Measurements from ENCODE around the gene DYSF.

DYSF gene

DNA sequence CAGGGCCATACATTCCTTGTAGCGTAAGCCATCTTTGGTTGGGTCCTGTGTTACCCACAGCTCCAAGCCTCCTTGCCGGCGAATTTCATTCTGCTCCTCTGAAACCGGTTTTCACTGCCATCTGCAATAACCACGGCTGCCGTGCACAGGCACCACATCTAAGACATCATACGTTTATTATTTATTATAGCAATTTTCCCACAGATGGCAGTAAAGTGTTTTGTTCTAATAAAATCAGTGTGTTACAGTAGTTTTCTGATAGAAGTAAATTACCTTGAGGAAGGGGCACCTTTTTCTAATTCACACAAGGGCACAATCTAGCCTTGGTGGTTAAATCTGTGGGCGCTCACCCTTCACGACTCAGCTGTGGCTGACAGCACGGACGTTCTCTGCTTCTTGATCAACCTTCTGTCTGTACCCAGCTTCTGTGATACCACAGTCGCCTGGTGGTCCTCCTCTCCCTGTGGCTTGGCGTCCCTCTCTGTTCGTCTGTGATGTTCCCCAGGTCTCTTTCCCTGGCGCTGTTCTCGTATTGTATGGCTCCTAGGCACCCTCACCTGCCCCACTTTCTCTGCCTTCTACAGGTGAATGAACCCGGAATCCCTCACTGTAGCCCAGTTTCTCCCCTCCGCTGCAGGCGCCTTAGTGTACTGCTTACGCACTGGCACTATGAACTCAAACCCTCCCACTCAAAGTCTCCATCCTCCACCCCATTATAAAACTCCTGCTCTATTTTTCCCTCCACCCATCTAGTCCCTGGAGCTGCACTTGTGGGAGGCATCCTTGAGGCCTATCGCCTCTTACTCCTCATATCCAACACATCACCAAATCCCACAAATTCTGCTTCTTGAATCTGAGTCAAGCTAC lies 236.8 kb downstream of the DYSF start:
- H3K36me3 ChIP-seq (replicated peaks; ENCODE audit: low read depth, low read length): no peaks in the 10 kb centered on the region
- H3K27ac ChIP-seq (ENCODE audit: low read length): no peak overlapping the region
- no peaks in the 10 kb centered on the region for H3K9me3 ChIP-seq (ENCODE audit: insufficient read depth, low read length)
- TF ChIP-seq, protein P1, sequence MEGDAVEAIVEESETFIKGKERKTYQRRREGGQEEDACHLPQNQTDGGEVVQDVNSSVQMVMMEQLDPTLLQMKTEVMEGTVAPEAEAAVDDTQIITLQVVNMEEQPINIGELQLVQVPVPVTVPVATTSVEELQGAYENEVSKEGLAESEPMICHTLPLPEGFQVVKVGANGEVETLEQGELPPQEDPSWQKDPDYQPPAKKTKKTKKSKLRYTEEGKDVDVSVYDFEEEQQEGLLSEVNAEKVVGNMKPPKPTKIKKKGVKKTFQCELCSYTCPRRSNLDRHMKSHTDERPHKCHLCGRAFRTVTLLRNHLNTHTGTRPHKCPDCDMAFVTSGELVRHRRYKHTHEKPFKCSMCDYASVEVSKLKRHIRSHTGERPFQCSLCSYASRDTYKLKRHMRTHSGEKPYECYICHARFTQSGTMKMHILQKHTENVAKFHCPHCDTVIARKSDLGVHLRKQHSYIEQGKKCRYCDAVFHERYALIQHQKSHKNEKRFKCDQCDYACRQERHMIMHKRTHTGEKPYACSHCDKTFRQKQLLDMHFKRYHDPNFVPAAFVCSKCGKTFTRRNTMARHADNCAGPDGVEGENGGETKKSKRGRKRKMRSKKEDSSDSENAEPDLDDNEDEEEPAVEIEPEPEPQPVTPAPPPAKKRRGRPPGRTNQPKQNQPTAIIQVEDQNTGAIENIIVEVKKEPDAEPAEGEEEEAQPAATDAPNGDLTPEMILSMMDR (IDR thresholded peaks at IDR 0.05; ENCODE audit: low read depth, low read length): no peak
- H3K4me1 ChIP-seq (ENCODE audit: low read length): no peaks in the 10 kb centered on the region
- no peaks in the 10 kb centered on the region for H4K20me1 ChIP-seq (ENCODE audit: insufficient read depth, low read length)
- no peak overlapping the region for H3K4me3 ChIP-seq (ENCODE audit: low read length)
- H3K9ac ChIP-seq (ENCODE audit: low read length): no peak overlapping the region
- no peaks in the 10 kb centered on the region for H3K79me2 ChIP-seq (ENCODE audit: low read length)
- no peak overlapping the region for H2AFZ ChIP-seq (ENCODE audit: low read depth, low read length)
- H3K27me3 ChIP-seq (ENCODE audit: low read depth, low read length): no peaks in the 10 kb centered on the region
- no peak overlapping the region for H3K4me2 ChIP-seq (ENCODE audit: low read length)

DNA sequence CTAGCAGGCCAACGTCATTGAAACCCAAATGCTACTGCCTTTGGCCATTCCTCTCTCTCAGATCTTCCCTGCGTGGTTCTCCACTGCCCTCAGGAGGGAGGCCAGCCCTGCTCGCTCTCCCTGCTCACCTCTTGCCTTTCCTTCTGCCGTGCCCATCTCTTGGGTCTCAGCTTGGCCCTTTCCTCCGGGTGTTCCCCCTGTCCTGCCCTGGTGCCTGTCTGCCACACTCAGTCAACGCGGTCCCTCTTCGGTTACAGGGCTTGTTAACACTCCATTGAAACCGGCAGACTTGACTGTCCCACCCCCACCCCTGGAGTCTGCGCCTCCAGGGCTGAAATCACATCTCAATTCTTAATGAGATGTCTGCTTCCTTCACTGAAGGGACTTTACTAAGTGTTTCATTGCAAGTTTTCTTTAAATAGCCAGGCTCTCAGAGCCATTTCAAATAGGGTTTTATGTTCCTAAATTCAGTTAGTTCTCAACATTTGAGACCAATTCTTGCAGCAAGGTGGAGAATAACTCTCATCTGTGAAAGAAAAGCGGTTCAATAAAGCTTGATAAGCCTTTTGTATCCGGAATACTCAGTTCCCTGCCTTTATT lies 237.6 kb downstream of the DYSF start:
- TF ChIP-seq, protein P1 (IDR thresholded peaks at IDR 0.05; ENCODE audit: low read depth, low read length): no peak
- TF ChIP-seq EZH2phosphoT487 (IDR thresholded peaks at IDR 0.05; ENCODE audit: low read depth): no peak
- Histone ChIP-seq H3K4me2 (ENCODE audit: low read length) (no peak overlapping the region), H3K9ac (ENCODE audit: low read length) (no peak overlapping the region), H3K9me3 (ENCODE audit: insufficient read depth, low read length) (no peaks in the 10 kb centered on the region), H3K79me2 (ENCODE audit: low read length) (no peaks in the 10 kb centered on the region), H2AFZ (ENCODE audit: low read depth, low read length) (no peak overlapping the region), H3K4me1 (ENCODE audit: low read length) (no peaks in the 10 kb centered on the region), H3K27ac (ENCODE audit: low read length) (no peak overlapping the region), H3K27me3 (ENCODE audit: low read depth, low read length) (no peaks in the 10 kb centered on the region), H4K20me1 (ENCODE audit: insufficient read depth, low read length) (no peaks in the 10 kb centered on the region), H3K36me3 (replicated peaks; ENCODE audit: low read depth, low read length) (no peaks in the 10 kb centered on the region), H3K4me3 (ENCODE audit: low read length) (no peak overlapping the region)

DNA sequence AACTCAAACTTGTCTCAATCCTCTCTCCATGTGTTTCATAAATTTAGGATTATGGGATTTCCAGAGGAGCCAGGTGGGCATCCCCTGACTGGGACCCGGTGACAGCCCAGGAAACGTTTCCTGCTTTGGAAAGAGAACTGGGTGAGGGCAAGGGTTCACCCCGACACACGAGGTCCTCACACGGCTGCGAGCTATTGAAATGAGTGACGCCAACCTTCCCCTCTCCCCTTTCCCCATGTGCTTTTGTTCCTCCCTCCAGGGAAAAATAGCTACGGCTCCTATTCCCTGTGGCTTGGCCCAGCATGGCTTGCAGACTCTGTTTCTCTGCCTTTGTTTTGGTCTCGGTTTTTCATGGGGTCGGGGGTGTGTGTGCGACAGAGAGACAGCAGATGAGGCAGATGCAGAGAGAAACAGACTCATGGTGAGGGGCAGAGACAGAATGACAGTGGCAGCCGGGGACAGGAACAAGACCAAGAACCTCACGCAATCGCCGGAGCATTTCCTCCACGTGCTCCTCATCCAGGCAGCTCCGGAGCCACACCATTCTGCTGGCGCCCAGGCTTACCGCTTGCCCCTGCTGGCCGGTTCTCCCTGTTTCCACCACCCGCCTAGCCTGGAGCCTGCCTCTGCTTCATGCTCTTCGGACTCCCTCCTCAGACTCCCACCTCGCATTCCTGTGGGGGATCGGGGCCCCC lies 238.5 kb downstream of the DYSF start:
- Histone ChIP-seq H3K9ac (ENCODE audit: low read length) (no peak overlapping the region), H3K4me2 (ENCODE audit: low read length) (no peak overlapping the region), H3K27ac (ENCODE audit: low read length) (no peak overlapping the region), H3K9me3 (ENCODE audit: insufficient read depth, low read length) (no peaks in the 10 kb centered on the region), H3K27me3 (ENCODE audit: low read depth, low read length) (peaks cover 4% of the 10 kb centered on the region; the same call in 1 of the 2 replicates), H4K20me1 (ENCODE audit: insufficient read depth, low read length) (no peaks in the 10 kb centered on the region), H3K4me1 (ENCODE audit: low read length) (no peaks in the 10 kb centered on the region), H2AFZ (ENCODE audit: low read depth, low read length) (no peak overlapping the region), H3K4me3 (ENCODE audit: low read length) (no peak overlapping the region), H3K36me3 (replicated peaks; ENCODE audit: low read depth, low read length) (no peaks in the 10 kb centered on the region), H3K79me2 (ENCODE audit: low read length) (no peaks in the 10 kb centered on the region)
- no peak for TF ChIP-seq EZH2phosphoT487 (IDR thresholded peaks at IDR 0.05; ENCODE audit: low read depth)
- TF ChIP-seq, protein P1 (IDR thresholded peaks at IDR 0.05; ENCODE audit: low read depth, low read length): no peak
